Breast epithelium (tissue), 4 donors: ENCODE data around the gene SEMG2. TPM values are rescaled to one million over a fixed set of nuclear protein-coding genes. Genes with fewer than 3 reads are reported as not detected.

Experiments used
- DNase-seq, 2 donors: peaks; one replicate each; pipeline ENCODE4 v3.0.0-alpha.2; 2019; ENCODE audit warnings: low spot score in 2 of 2
- H3K27ac ChIP-seq, 2 donors: fragments of 200-600 bp; sonication (generic) in 1 of 2; one replicate each; pipeline ENCODE4 v1.5.1; 2016 to 2019; ENCODE audit warnings: mild to moderate bottlenecking in 1 of 2
- H3K27me3 ChIP-seq, 2 donors: fragments of 200-600 bp; sonication (generic) in 1 of 2; one replicate each; pipeline versions ENCODE4 v1.5.1 to v1.6.0; 2017 to 2019; ENCODE audit warnings: control low read depth in 1 of 2, mild to moderate bottlenecking in 1 of 2
- H3K36me3 ChIP-seq: fragments of 200-600 bp; one replicate; pipeline ENCODE4 v1.5.1; 2019
- H3K4me1 ChIP-seq, 2 donors: fragments of 200-600 bp; sonication (generic); one replicate each; pipeline ENCODE4 v1.5.1; 2016 to 2019; ENCODE audit warnings: control low read depth in 1 of 2
- H3K4me3 ChIP-seq, 3 donors: fragments of 200-600 bp; sonication (generic); 1 replicate in 2 of 3; 2 replicates in 1 of 3; pipeline ENCODE4 v1.5.1; 2016 to 2019; ENCODE audit warnings: mild to moderate bottlenecking in 3 of 3, moderate library complexity in 2 of 3
- H3K9me3 ChIP-seq, 2 donors: fragments of 200-600 bp; sonication (generic) in 1 of 2; one replicate each; pipeline ENCODE4 v1.5.1; 2016 to 2019; ENCODE audit warnings: control low read depth in 1 of 2
- CTCF ChIP-seq, 3 donors: fragments of 450-650 bp; IDR thresholded peaks; one replicate each; pipeline ENCODE4 v1.5.1; 2016 to 2017; ENCODE audit warnings: antibody characterized with exemption in 3 of 3, mild to moderate bottlenecking in 3 of 3, moderate library complexity in 3 of 3
- POLR2A ChIP-seq: fragments of 450-650 bp; IDR thresholded peaks from one replicate; pipeline ENCODE4 v1.6.1; 2016; ENCODE audit warnings: antibody characterized with exemption, mild to moderate bottlenecking, moderate library complexity
- POLR2AphosphoS5 ChIP-seq, 3 donors: sonication (generic); formaldehyde crosslinking; IDR thresholded peaks; one replicate each; pipeline ENCODE4 v1.6.1; 2017; ENCODE audit warnings: antibody characterized with exemption in 3 of 3
- intact Hi-C: fragments of 100-400 bp; cut with DNase I; formaldehyde crosslinking; loops from one replicate; pipeline ENCODE4 v1.15.1; 2023; ENCODE audit warnings: low total_unique reads
- total RNA-seq, 3 donors: library from RNA; depleted of rRNA; stranded (reverse); fragments of >200 nt; gene quantifications; one replicate each; pipeline ENCODE4 v1.1.0, GENCODE V29; 2016

Gene SEMG2
- total RNA-seq, 3 donors from 2014 or later = 0.16 TPM; not detected in 2

DNA sequence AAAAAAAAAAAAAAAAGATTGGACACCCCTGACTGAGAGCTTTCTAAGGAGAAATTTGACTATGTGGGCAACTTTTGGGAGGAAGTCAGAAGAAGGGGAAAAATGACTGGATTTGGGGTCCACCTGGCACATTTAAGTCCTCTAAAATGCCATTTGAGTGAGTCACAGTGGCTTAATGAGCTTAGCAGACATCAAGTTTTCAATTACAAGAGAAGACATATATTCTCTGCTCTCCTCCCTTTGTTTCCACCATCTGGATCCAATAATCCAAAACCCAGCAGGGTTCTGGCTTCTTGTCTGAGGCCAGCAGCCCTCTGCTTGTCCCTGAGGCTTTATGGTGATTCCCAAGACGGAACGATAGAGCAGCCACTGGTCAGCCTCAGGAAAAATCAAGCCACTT lies 39.5 kb upstream of the SEMG2 start:
- Histone ChIP-seq H3K4me3 (no peak overlapping the region), H3K4me1 (no peaks in the 10 kb centered on the region), H3K36me3 (no peaks in the 10 kb centered on the region), H3K27ac (no peak overlapping the region), H3K9me3 (no peaks in the 10 kb centered on the region), H3K27me3 (no peaks in the 10 kb centered on the region)
- no peak for TF ChIP-seq POLR2AphosphoS5 (IDR thresholded peaks at IDR 0.05)
- no peak for TF ChIP-seq POLR2A
- no peak for TF ChIP-seq CTCF (IDR thresholded peaks at IDR 0.05)
- intact Hi-C loops = no loop called here
- DNase-seq = no peak

DNA sequence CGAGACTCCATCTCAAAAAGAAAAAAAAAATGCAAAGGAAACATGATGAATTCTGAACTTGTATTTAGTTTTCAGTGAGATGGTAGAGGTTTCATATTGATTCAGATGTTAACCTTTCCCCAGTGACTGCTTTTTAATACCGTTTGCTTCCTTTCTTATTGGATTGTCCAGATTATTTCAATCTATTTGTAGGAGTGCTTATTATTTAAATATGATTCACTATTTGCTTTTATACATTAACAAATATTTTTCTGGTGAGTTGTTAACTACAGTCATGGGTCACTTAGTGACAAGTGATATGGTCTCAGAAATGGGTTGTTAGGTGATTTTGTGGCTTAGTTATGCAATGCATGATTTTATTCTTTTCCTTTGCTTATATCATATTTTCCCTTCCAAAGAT lies 38.1 kb upstream of the SEMG2 start:
- Histone ChIP-seq H3K27ac (no peak overlapping the region), H3K4me1 (no peaks in the 10 kb centered on the region), H3K36me3 (no peaks in the 10 kb centered on the region), H3K27me3 (no peaks in the 10 kb centered on the region), H3K9me3 (no peaks in the 10 kb centered on the region), H3K4me3 (no peak overlapping the region)
- intact Hi-C loops = no loop called here
- TF ChIP-seq POLR2A = no peak
- TF ChIP-seq POLR2AphosphoS5 (IDR thresholded peaks at IDR 0.05) = no peak
- TF ChIP-seq CTCF (IDR thresholded peaks at IDR 0.05) = no peak
- DNase-seq = no peak

GRCh38 chr20:45187693-45188092 lies 33.5 kb upstream of the SEMG2 start:
- Histone ChIP-seq H3K36me3 (no peaks in the 10 kb centered on the region), H3K9me3 (no peaks in the 10 kb centered on the region), H3K4me3 (no peak overlapping the region), H3K4me1 (no peaks in the 10 kb centered on the region), H3K27me3 (no peaks in the 10 kb centered on the region), H3K27ac (no peak overlapping the region)
- no peak for TF ChIP-seq POLR2AphosphoS5 (IDR thresholded peaks at IDR 0.05)
- TF ChIP-seq CTCF (IDR thresholded peaks at IDR 0.05) = no peak
- no peak for TF ChIP-seq POLR2A
- intact Hi-C loops = no loop called here
- DNase-seq = no peak

- DNase-seq = no peak
- intact Hi-C loops = no loop called here
- H3K36me3 ChIP-seq = no peaks in the 10 kb centered on the region
Observed at GRCh38 chr20:45189067-45189609, 32.0 kb upstream of the SEMG2 start.

GRCh38 chr20:45189861-45190260 lies 31.3 kb upstream of the SEMG2 start:
- DNase-seq = no peak
- no peak overlapping the region for H3K27ac ChIP-seq
- intact Hi-C loops = no loop called here
- H3K27me3 ChIP-seq = no peaks in the 10 kb centered on the region
- no peak overlapping the region for H3K4me3 ChIP-seq
- no peaks in the 10 kb centered on the region for H3K9me3 ChIP-seq
- no peaks in the 10 kb centered on the region for H3K4me1 ChIP-seq
- no peaks in the 10 kb centered on the region for H3K36me3 ChIP-seq
- TF ChIP-seq POLR2A (no peak), CTCF (IDR thresholded peaks at IDR 0.05) (no peak), POLR2AphosphoS5 (IDR thresholded peaks at IDR 0.05) (no peak)

More at GRCh38 chr20:45189067-45189609, 32.0 kb upstream of the SEMG2 start:
- Histone ChIP-seq H3K4me1 (no peaks in the 10 kb centered on the region), H3K9me3 (no peaks in the 10 kb centered on the region), H3K27ac (no peak overlapping the region), H3K27me3 (no peaks in the 10 kb centered on the region), H3K4me3 (no peak overlapping the region)
- TF ChIP-seq CTCF (IDR thresholded peaks at IDR 0.05) (no peak), POLR2AphosphoS5 (IDR thresholded peaks at IDR 0.05) (no peak)
